Measurements from ENCODE around the gene MIX23. TPM values are rescaled to one million over a fixed set of nuclear protein-coding genes. Genes with fewer than 3 reads are reported as not detected.

The MIX23 gene
- total RNA-seq (2014; rRNA removed): 96.9 and 111 TPM in 2 replicates
- Bru-seq, nascent RNA: percentile 87 among the genes with signal in this experiment
- percentile 77 among the genes with signal in this experiment for BruChase-seq, experiment 1, labeled RNA remaining after a 6-hour chase
- percentile 79 among the genes with signal in this experiment for BruChase-seq, experiment 2, labeled RNA remaining after a 2-hour chase
- long read RNA-seq, transcript CCDC58-201 (5 exons, 720 nt): major isoform, 12 of 34 reads
- long read RNA-seq, partial matches to known transcripts: 2 of 34 reads
- long read RNA-seq, other reads (novel, unspliced or antisense): 18 of 34 reads

GRCh38 chr3:122382888-122383666 is at the start of gene MIX23:
MIX23 (minus strand) TSS chr3:122383231; CDS start chr3:122383224, 7 bp downstream.
- intact Hi-C loops (cut with micrococcal nuclease): loop anchor here (1.0 kb wide), 1 partner anchor 33 kb away; the partner anchor contains the start of gene WDR5B
- peak; percentile 44 for ATAC-seq
- H3K4me3 ChIP-seq (ENCODE audit: low read length): peak within 1 kb of the TSS; percentile 90

GRCh38 chr3:122430371-122430770 is 47.3 kb upstream of the MIX23 start:
- Histone ChIP-seq H4K20me1 (ENCODE audit: low read length) (no peaks in the 10 kb centered on the region), H3K9me2 (replicated peaks; ENCODE audit: low read length) (no peaks in the 10 kb centered on the region), H3K36me3 (ENCODE audit: low read depth, low read length) (peaks cover 52% of the 10 kb centered on the region), H3K27me3 (ENCODE audit: low read length) (no peaks in the 10 kb centered on the region), H3K27ac (ENCODE audit: low read length) (no peak overlapping the region), H3K9ac (ENCODE audit: low read length) (no peak overlapping the region), H3K9me3 (ENCODE audit: low read length) (no peaks in the 10 kb centered on the region), H3K4me1 (ENCODE audit: insufficient read depth, low read length) (no peaks in the 10 kb centered on the region), H2AFZ (ENCODE audit: low read length) (no peak overlapping the region), H3K79me2 (ENCODE audit: low read length) (no peaks in the 10 kb centered on the region), H3K4me2 (ENCODE audit: low read length) (no peak overlapping the region), H3K4me3 (ENCODE audit: low read length) (no peak overlapping the region), H3F3A (ENCODE audit: low read length, unreplicated experiment) (no peaks in the 10 kb centered on the region)
- DNase-seq (no peak), ATAC-seq (no peak)
- POLR2A ChIA-PET (ENCODE audit: unreplicated experiment): no interaction called here
- TF ChIP-seq EZH2phosphoT487 (IDR thresholded peaks at IDR 0.05; ENCODE audit: borderline replicate concordance, low read length) (no peak), EZH2 (IDR thresholded peaks at IDR 0.05; ENCODE audit: low read length, unreplicated experiment) (no peak), CTCF (conservative IDR thresholded peaks at IDR 0.05; ENCODE audit: low read depth, low read length) (no peak)
- intact Hi-C loops (cut with micrococcal nuclease): no loop called here
- BruUV-seq (replicated peaks): no TSS peak
- CTCF ChIA-PET: no interaction called here

More at GRCh38 chr3:122382888-122383666, at the start of gene MIX23:
- Histone ChIP-seq H3K36me3 (ENCODE audit: low read depth, low read length) (peaks cover 18% of the 10 kb centered on the region), H4K20me1 (ENCODE audit: low read length) (no peaks in the 10 kb centered on the region), H3K9ac (ENCODE audit: low read length) (peak within 1 kb of the TSS; percentile 90), H3K9me2 (replicated peaks; ENCODE audit: low read length) (no peaks in the 10 kb centered on the region), H3F3A (ENCODE audit: low read length, unreplicated experiment) (no peaks in the 10 kb centered on the region), H3K9me3 (ENCODE audit: low read length) (no peaks in the 10 kb centered on the region), H3K4me1 (ENCODE audit: insufficient read depth, low read length) (peaks cover 44% of the 10 kb centered on the region), H3K27me3 (ENCODE audit: low read length) (no peaks in the 10 kb centered on the region), H3K27ac (ENCODE audit: low read length) (peak within 1 kb of the TSS; percentile 40), H3K79me2 (ENCODE audit: low read length) (peaks cover 95% of the 10 kb centered on the region), H3K4me2 (ENCODE audit: low read length) (peak within 1 kb of the TSS; percentile 87), H2AFZ (ENCODE audit: low read length) (peak within 1 kb of the TSS; percentile 89)
- BruUV-seq (replicated peaks): no TSS peak
- ChIA-PET POLR2A (ENCODE audit: unreplicated experiment) (interaction anchor here (0.5 to 1.7 kb wide), 3 partner anchors 12 to 845 kb away, joined by 4 to 14 read pairs (median 4); partner anchors contain the start of gene WDR5B), CTCF (interaction anchor here (1.1 kb wide), 1 partner anchor 77 kb away, joined by 6 read pairs; no protein-coding TSS in a partner anchor)
- TF ChIP-seq EZH2phosphoT487 (IDR thresholded peaks at IDR 0.05; ENCODE audit: borderline replicate concordance, low read length) (no peak), EZH2 (IDR thresholded peaks at IDR 0.05; ENCODE audit: low read length, unreplicated experiment) (no peak), CTCF (conservative IDR thresholded peaks at IDR 0.05; ENCODE audit: low read depth, low read length) (no peak)
- peak; percentile 93 for DNase-seq

Measured in PC-3 (cell line).